Right lobe of liver (tissue), 6 donors: ENCODE measurements around the gene KLF16. TPM values are rescaled to one million over a fixed set of nuclear protein-coding genes. Genes with fewer than 3 reads are reported as not detected.

ENCODE experiments used
- ATAC-seq, 4 donors: fragments of 200-7000 bp; cut with Tn5 transposase; one replicate each; pipeline ENCODE4 v1.9.1; 2020; ENCODE audit warnings: mild to moderate bottlenecking in 4 of 4, moderate library complexity in 4 of 4
- DNase-seq, 3 donors: peaks; one replicate each; pipeline ENCODE4 v3.0.0-alpha.2; 2020
- H3K27ac ChIP-seq, 3 donors: fragments of 200-600 bp; one replicate each; pipeline ENCODE4 v1.8.0; 2022
- H3K27me3 ChIP-seq, 2 donors: fragments of 200-600 bp; one replicate each; pipeline ENCODE4 v1.8.0; 2022
- H3K36me3 ChIP-seq, 4 donors: fragments of 200-600 bp; sonication (generic) in 1 of 4; one replicate each; pipeline versions ENCODE4 v1.5.1 to v1.8.0; 2017 to 2022; ENCODE audit warnings: control low read depth in 1 of 4
- H3K4me1 ChIP-seq, 4 donors: fragments of 200-600 bp; sonication (generic) in 1 of 4; one replicate each; pipeline versions ENCODE4 v1.5.1 to v1.8.0; 2017 to 2022; ENCODE audit warnings: control low read depth in 1 of 4
- H3K4me3 ChIP-seq, 3 donors: fragments of 200-600 bp; one replicate each; pipeline ENCODE4 v1.8.0; 2022
- H3K9me3 ChIP-seq, 4 donors: fragments of 200-600 bp; sonication (generic) in 1 of 4; one replicate each; pipeline versions ENCODE4 v1.5.1 to v1.8.0; 2017 to 2022; ENCODE audit warnings: control low read depth in 1 of 4
- CTCF ChIP-seq, 4 donors: fragments of 200-600 bp in 3 of 4; fragments of 450-650 bp in 1 of 4; IDR thresholded peaks; one replicate each; pipeline versions ENCODE4 v1.5.1 to v1.8.0; 2016 to 2022; ENCODE audit warnings: antibody characterized with exemption in 4 of 4, mild to moderate bottlenecking in 2 of 4
- POLR2A ChIP-seq: fragments of 450-650 bp; IDR thresholded peaks from one replicate; pipeline ENCODE4 v1.6.1; 2017; ENCODE audit warnings: antibody characterized with exemption, mild to moderate bottlenecking
- WGBS: methylation state at CpG from one replicate; pipeline ENCODE4 v1.1.6; 2018; ENCODE audit warnings: low coverage, low lambda C conversion rate; ENCODE audit not compliant: insufficient coverage; ENCODE audit errors: missing lambda C conversion rate; 5-methylcytosine and 5-hydroxymethylcytosine counted together
- intact Hi-C, 2 donors: fragments of 100-400 bp; cut with DNase I; formaldehyde crosslinking; loops; one replicate each; pipeline versions ENCODE4 v1.11.2 to v1.14.1; 2022
- total RNA-seq, 6 experiments: library from RNA; depleted of rRNA in 2 of 6; stranded (reverse); fragments of >200 nt in 2 of 6; fragmentation: NEBNext Ultra II Directional in 3 of 6; extraction: Animal tissue kit (Norgen Biotek cat#: 25700) in 3 of 6; gene quantifications; one replicate each; pipeline versions ENCODE4 v1.1.0 to v1.2.4, GENCODE V29; 2016 to 2023
- donor health status: DM: no; HTN: yes; CAD: no.
- donor health status: DM: no; HTN: no; CAD: no.
- donor health status: DM: no; HTN: no; CAD: no.
- donor health status: DM: no; HTN: yes; CAD: no.
- donor health status: DM: no; HTN: yes; CAD: no.

KLF16 gene
- total RNA-seq, 6 experiments from 2014 or later, result 9.9 to 23.6 (median 10.8) TPM

- H3K27me3 ChIP-seq, result no peaks in the 10 kb centered on the region
- peaks cover 0 to 6% (median 0%) of the 10 kb centered on the region in 4 donors for H3K4me1 ChIP-seq
- no peaks in the 10 kb centered on the region for H3K9me3 ChIP-seq
- 30% methylated on average over 6 of the region's 21 CpGs for WGBS
- H3K36me3 ChIP-seq, result peaks cover 0 to 34% (median 18%) of the 10 kb centered on the region in 4 donors
- H3K4me3 ChIP-seq, result peak overlapping the region; percentile 35 to 54 (median 42)
- no peak for TF ChIP-seq POLR2A
- TF ChIP-seq CTCF (IDR thresholded peaks at IDR 0.05), result peak in 1 of 4 donors; percentile 2
- no peak for DNase-seq
- intact Hi-C loops, result no loop called here
- peak overlapping the region in 1 of 3 donors; percentile 43 for H3K27ac ChIP-seq
- ATAC-seq, result no peak
Measured at GRCh38 chr19:1813192-1814182, 49.9 kb downstream of the KLF16 start.

- Histone ChIP-seq H3K27me3 (no peaks in the 10 kb centered on the region), H3K9me3 (no peaks in the 10 kb centered on the region), H3K4me1 (peaks cover 0 to 6% (median 0%) of the 10 kb centered on the region in 4 donors), H3K36me3 (peaks cover 0 to 25% (median 12%) of the 10 kb centered on the region in 4 donors), H3K27ac (peak overlapping the region in 2 of 3 donors; percentile 18 to 43), H3K4me3 (peak overlapping the region; percentile 35 to 54 (median 42))
- under 1% methylated on average over 41 of the region's 47 CpGs for WGBS
- intact Hi-C loops, result no loop called here
- peak; percentile 98 for DNase-seq
- peak; percentile 86 to 92 (median 88) for ATAC-seq
- TF ChIP-seq CTCF (IDR thresholded peaks at IDR 0.05) (peak; percentile 47 to 65 (median 50)), POLR2A (peak; percentile 44)
Measured at GRCh38 chr19:1812426-1813191, 50.8 kb downstream of the KLF16 start.

- Histone ChIP-seq H3K9me3 (no peaks in the 10 kb centered on the region), H3K36me3 (peaks cover 0 to 20% (median 10%) of the 10 kb centered on the region in 4 donors), H3K27me3 (no peaks in the 10 kb centered on the region), H3K4me1 (peaks cover 0 to 6% (median 0%) of the 10 kb centered on the region in 4 donors), H3K27ac (peak within 1 kb of the TSS in 2 of 3 donors; percentile 43 to 57), H3K4me3 (peak within 1 kb of the TSS; percentile 35 to 54 (median 42))
- ATAC-seq, result no peak
- intact Hi-C loops, result no loop called here
- no peak for TF ChIP-seq POLR2A
- peak in 3 of 4 donors; percentile 13 to 22 (median 16) for TF ChIP-seq CTCF (IDR thresholded peaks at IDR 0.05)
- no peak for DNase-seq
- WGBS, result no CpG with 5 or more reads among the region's 48 CpGs
Measured at GRCh38 chr19:1811942-1812425, 51.4 kb downstream of the KLF16 start, which contains the start of gene ATP8B3. ATP8B3 (minus strand) TSS chr19:1812276; CDS start chr19:1811736, 540 bp downstream.

- intact Hi-C loops, result no loop called here
- Histone ChIP-seq H3K4me3 (peak overlapping the region; percentile 35 to 54 (median 42)), H3K9me3 (no peaks in the 10 kb centered on the region), H3K4me1 (peaks cover 0 to 6% (median 0%) of the 10 kb centered on the region in 4 donors), H3K27ac (peak overlapping the region in 2 of 3 donors; percentile 24 to 57), H3K27me3 (no peaks in the 10 kb centered on the region), H3K36me3 (peaks cover 0 to 15% (median 9%) of the 10 kb centered on the region in 4 donors)
- ATAC-seq (peak in 2 of 4 donors; percentile 1 to 48), DNase-seq (peak; percentile 68 to 91 (median 68))
- 18% methylated on average over 3 of the region's 13 CpGs for WGBS
- TF ChIP-seq CTCF (IDR thresholded peaks at IDR 0.05), result no peak
- no peak for TF ChIP-seq POLR2A
Measured at GRCh38 chr19:1811472-1811894, 51.9 kb downstream of the KLF16 start.
